MCF 10A (cell line): Measurements from ENCODE around the gene ADAP1. TPM values are rescaled to one million over a fixed set of nuclear protein-coding genes. Genes with fewer than 3 reads are reported as not detected.

Source experiments
- BruUV-seq: library from RNA; stranded (reverse); fragments of 400-500 nt; replicated peaks from 2 replicates; lab custom pipeline; 2021; lab: Mats Ljungman, UMichigan
- CTCF ChIA-PET: fragments of 300-600 bp; sonication (Branson Sonifier 250); formaldehyde crosslinking; extraction: SDS; loops from one replicate; lab custom pipeline; 2021; ENCODE audit warnings: antibody characterized with exemption, inconsistent platforms; lab: Yijun Ruan, JAX
- POLR2A ChIA-PET: fragments of 300-600, 350-650 bp; sonication (Branson Sonifier 250); formaldehyde crosslinking; extraction: SDS; loops from one replicate; lab custom pipeline; 2020; ENCODE audit warnings: antibody characterized with exemption, inconsistent platforms; lab: Yijun Ruan, JAX
- DNase-seq: peaks from one replicate; pipeline ENCODE4 v3.0.0-alpha.2; 2018; ENCODE audit not compliant: unreplicated experiment
- H3K27ac Mint-ChIP-seq: one replicate; pipeline ENCODE4 v1.8.0; 2022; ENCODE audit warnings: mild to moderate bottlenecking, low read depth, mixed read lengths; ENCODE audit not compliant: unreplicated experiment
- H3K27me3 Mint-ChIP-seq: one replicate; pipeline ENCODE4 v1.8.0; 2022; ENCODE audit warnings: mixed read lengths; ENCODE audit not compliant: insufficient read depth, unreplicated experiment
- H3K36me3 Mint-ChIP-seq: one replicate; pipeline ENCODE4 v1.8.0; 2022; ENCODE audit warnings: mild to moderate bottlenecking, moderate library complexity, mixed read lengths; ENCODE audit not compliant: insufficient read depth, unreplicated experiment
- H3K4me1 Mint-ChIP-seq: one replicate; pipeline ENCODE4 v1.8.0; 2022; ENCODE audit warnings: mixed read lengths; ENCODE audit not compliant: insufficient read depth, unreplicated experiment
- H3K4me3 Mint-ChIP-seq: one replicate; pipeline ENCODE4 v1.8.0; 2022; ENCODE audit warnings: mild to moderate bottlenecking, moderate library complexity, mixed read lengths; ENCODE audit not compliant: unreplicated experiment
- H3K9me3 Mint-ChIP-seq: one replicate; pipeline ENCODE4 v1.8.0; 2022; ENCODE audit warnings: mixed read lengths; ENCODE audit not compliant: unreplicated experiment
- intact Hi-C: fragments of 100-400 bp; cut with micrococcal nuclease; formaldehyde crosslinking; loops from 2 replicates; pipeline ENCODE4 v1.14.1; 2022
- total RNA-seq: library from RNA; stranded (reverse); gene quantifications from 2 replicates; pipeline ENCODE4 v1.2.3, GENCODE V29; 2022
- TF ChIP-seq, protein P1 (sequence below): fragments of 200-600 bp; IDR thresholded peaks from one replicate; pipeline ENCODE4 v1.8.0; 2022; ENCODE audit warnings: antibody characterized with exemption, mild to moderate bottlenecking; ENCODE audit not compliant: unreplicated experiment

The ADAP1 gene
- total RNA-seq, 1 experiment from 2014 or later = 7.0 TPM

GRCh38 chr7:853366-854117 lies 100.9 kb downstream of the ADAP1 start:
- ChIA-PET CTCF (no interaction called here), POLR2A (interaction anchor here (0.7 to 1.1 kb wide), 3 partner anchors 19 to 20 kb away, joined by 3 read pairs; no protein-coding TSS in a partner anchor)
- Mint-ChIP-seq H3K9me3 (no peaks in the 10 kb centered on the region), H3K36me3 (peaks cover 90% of the 10 kb centered on the region), H3K4me3 (no peak overlapping the region), H3K4me1 (no peaks in the 10 kb centered on the region), H3K27ac (no peak overlapping the region), H3K27me3 (no peaks in the 10 kb centered on the region)
- TF ChIP-seq, protein P1, sequence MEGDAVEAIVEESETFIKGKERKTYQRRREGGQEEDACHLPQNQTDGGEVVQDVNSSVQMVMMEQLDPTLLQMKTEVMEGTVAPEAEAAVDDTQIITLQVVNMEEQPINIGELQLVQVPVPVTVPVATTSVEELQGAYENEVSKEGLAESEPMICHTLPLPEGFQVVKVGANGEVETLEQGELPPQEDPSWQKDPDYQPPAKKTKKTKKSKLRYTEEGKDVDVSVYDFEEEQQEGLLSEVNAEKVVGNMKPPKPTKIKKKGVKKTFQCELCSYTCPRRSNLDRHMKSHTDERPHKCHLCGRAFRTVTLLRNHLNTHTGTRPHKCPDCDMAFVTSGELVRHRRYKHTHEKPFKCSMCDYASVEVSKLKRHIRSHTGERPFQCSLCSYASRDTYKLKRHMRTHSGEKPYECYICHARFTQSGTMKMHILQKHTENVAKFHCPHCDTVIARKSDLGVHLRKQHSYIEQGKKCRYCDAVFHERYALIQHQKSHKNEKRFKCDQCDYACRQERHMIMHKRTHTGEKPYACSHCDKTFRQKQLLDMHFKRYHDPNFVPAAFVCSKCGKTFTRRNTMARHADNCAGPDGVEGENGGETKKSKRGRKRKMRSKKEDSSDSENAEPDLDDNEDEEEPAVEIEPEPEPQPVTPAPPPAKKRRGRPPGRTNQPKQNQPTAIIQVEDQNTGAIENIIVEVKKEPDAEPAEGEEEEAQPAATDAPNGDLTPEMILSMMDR = no peak
- intact Hi-C loops = no loop called here
- DNase-seq = no peak
- no TSS peak for BruUV-seq

GRCh38 chr7:851204-851603 lies 103.3 kb downstream of the ADAP1 start:
- no peak overlapping the region for H3K27ac Mint-ChIP-seq
- H3K36me3 Mint-ChIP-seq = peaks cover 73% of the 10 kb centered on the region
- intact Hi-C loops = no loop called here
- H3K4me1 Mint-ChIP-seq = no peaks in the 10 kb centered on the region
- BruUV-seq = no TSS peak
- H3K4me3 Mint-ChIP-seq = no peak overlapping the region
- no peaks in the 10 kb centered on the region for H3K9me3 Mint-ChIP-seq
- TF ChIP-seq, protein P1 = no peak
- POLR2A ChIA-PET = interaction anchor here (1.1 kb wide), 1 partner anchor 22 kb away, joined by 3 read pairs; no protein-coding TSS in a partner anchor
- CTCF ChIA-PET = interaction anchor here (0.6 to 1.6 kb wide), 3 partner anchors 15 to 66 kb away, joined by 3 to 5 read pairs (median 4); no protein-coding TSS in a partner anchor
- no peaks in the 10 kb centered on the region for H3K27me3 Mint-ChIP-seq
- DNase-seq = no peak

- ChIA-PET POLR2A (interaction anchor here (1.4 kb wide), 1 partner anchor 31 kb away, joined by 3 read pairs; no protein-coding TSS in a partner anchor), CTCF (no interaction called here)
- no peak overlapping the region for H3K27ac Mint-ChIP-seq
- no peak for DNase-seq
- no peaks in the 10 kb centered on the region for H3K9me3 Mint-ChIP-seq
- H3K4me1 Mint-ChIP-seq = no peaks in the 10 kb centered on the region
- H3K36me3 Mint-ChIP-seq = peaks cover 73% of the 10 kb centered on the region
- intact Hi-C loops = no loop called here
- TF ChIP-seq, protein P1 = no peak
- no TSS peak for BruUV-seq
- H3K27me3 Mint-ChIP-seq = no peaks in the 10 kb centered on the region
- no peak overlapping the region for H3K4me3 Mint-ChIP-seq
These were observed 104.7 kb downstream of the ADAP1 start for GRCh38 chr7:849781-850180.

DNA sequence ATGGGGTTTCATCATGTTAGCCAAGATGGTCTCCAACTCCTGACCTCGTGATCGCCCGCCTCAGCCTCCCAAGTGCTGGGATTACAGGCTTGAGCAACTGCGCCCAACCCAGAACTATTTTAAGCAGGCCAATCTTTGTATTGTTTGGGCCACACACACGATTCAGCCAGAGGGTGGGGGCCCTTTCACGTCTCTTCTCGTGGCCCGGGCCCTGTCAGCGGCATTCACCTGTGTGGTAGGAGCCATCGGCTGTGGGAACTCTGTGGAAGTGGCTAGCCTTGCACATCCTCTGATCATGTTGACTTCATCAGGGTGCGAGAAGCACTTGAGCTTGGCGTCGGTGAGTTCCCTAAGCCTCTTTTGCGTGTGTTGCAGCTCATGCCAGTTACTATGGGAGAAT lies 105.3 kb downstream of the ADAP1 start:
- Mint-ChIP-seq H3K4me3 (no peak overlapping the region), H3K4me1 (no peaks in the 10 kb centered on the region), H3K27me3 (no peaks in the 10 kb centered on the region), H3K36me3 (peaks cover 73% of the 10 kb centered on the region), H3K9me3 (no peaks in the 10 kb centered on the region), H3K27ac (no peak overlapping the region)
- BruUV-seq = no TSS peak
- POLR2A ChIA-PET = interaction anchor here (1.4 kb wide), 1 partner anchor 31 kb away, joined by 3 read pairs; no protein-coding TSS in a partner anchor
- TF ChIP-seq, protein P1 = no peak
- intact Hi-C loops = no loop called here
- CTCF ChIA-PET = interaction anchor here (0.6 to 1.8 kb wide), 4 partner anchors 12 to 65 kb away, joined by 3 to 5 read pairs (median 3); partner anchors contain the start of gene SUN1
- DNase-seq = no peak

Other genes starting within 250 kb of the ADAP1 start
- 35.6 and 37.6 TPM in 2 replicates for gene DNAAF5, start 228.0 kb downstream of the ADAP1 start, total RNA-seq
- gene PRKAR1B, start 227.4 kb downstream of the ADAP1 start, total RNA-seq = 25.4 and 31.5 TPM in 2 replicates
- 126 and 132 TPM in 2 replicates for gene SUN1, start 122.2 kb downstream of the ADAP1 start, total RNA-seq
- gene GET4, start 78.1 kb downstream of the ADAP1 start, total RNA-seq = 32.6 and 43.9 TPM in 2 replicates
- gene COX19, start 20.9 kb upstream of the ADAP1 start, total RNA-seq = 14.7 and 16.5 TPM in 2 replicates
- not detected in 2 replicates for gene CYP2W1, start 28.5 kb upstream of the ADAP1 start, total RNA-seq
- 0.27 TPM in 1 of 2 replicates, not detected in the other for gene GPR146, start 89.9 kb upstream of the ADAP1 start, total RNA-seq
- gene GPER1, start 133.4 kb upstream of the ADAP1 start, total RNA-seq = 0.28 and 0.32 TPM in 2 replicates
- 30.1 and 40.7 TPM in 2 replicates for gene ZFAND2A, start 205.5 kb upstream of the ADAP1 start, total RNA-seq